ENCODE data around the gene EPHA6. TPM values are rescaled to one million over a fixed set of nuclear protein-coding genes. Genes with fewer than 3 reads are reported as not detected.
"Not testable (repeated sequence)": the region's sequence is repeated elsewhere in the genome, so short reads cannot be mapped to it uniquely, and the experiment has no call there.

The EPHA6 gene
- total RNA-seq, 1 donor from 2014 or later: 0.11 TPM

DNA sequence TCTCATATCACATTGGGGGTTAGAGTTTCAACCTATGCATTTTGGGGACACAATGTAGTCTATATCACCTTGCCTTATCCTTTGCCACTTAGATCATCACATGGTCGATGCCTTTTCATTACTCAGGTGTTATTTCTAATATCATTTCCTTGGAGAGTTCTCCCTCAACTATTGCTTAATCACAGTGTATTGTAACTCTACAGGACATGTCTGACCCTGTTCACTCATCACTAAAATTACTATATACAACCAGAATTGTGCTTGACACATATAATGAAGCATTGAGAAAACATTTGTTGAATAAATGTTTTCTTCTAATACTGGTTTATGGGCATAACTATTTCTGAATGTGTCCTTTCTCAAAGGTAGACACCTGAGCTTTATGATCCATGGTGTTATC is 207.4 kb downstream of the EPHA6 start:
- no peaks in the 10 kb centered on the region for H3K27me3 Mint-ChIP-seq (ENCODE audit: insufficient read depth, low read depth)
- H3K9me3 Mint-ChIP-seq: peaks cover 5% of the 10 kb centered on the region
- no peak overlapping the region for H3K9ac ChIP-seq
- DNase-seq (ENCODE audit: low spot score): no peak
- H3K4me1 ChIP-seq: no peaks in the 10 kb centered on the region
- no peaks in the 10 kb centered on the region for H3K36me3 ChIP-seq
- H3K4me3 ChIP-seq: no peak overlapping the region
- no peak overlapping the region for H3K4me2 ChIP-seq
- H4K20me1 ChIP-seq (ENCODE audit: low read depth): no peaks in the 10 kb centered on the region
- no peaks in the 10 kb centered on the region for H3K79me2 ChIP-seq (ENCODE audit: low read depth)
- H3F3A ChIP-seq (ENCODE audit: low read depth): no peaks in the 10 kb centered on the region
- H3K4me1 Mint-ChIP-seq: no peaks in the 10 kb centered on the region
- no peaks in the 10 kb centered on the region for H3K9me3 ChIP-seq (ENCODE audit: low read depth)
- H3K27ac Mint-ChIP-seq: no peak overlapping the region
- no peaks in the 10 kb centered on the region for H3K27me3 ChIP-seq
- no peak overlapping the region for H3K27ac ChIP-seq
- TF ChIP-seq EZH2 (IDR thresholded peaks at IDR 0.05): no peak
- TF ChIP-seq, protein P1, sequence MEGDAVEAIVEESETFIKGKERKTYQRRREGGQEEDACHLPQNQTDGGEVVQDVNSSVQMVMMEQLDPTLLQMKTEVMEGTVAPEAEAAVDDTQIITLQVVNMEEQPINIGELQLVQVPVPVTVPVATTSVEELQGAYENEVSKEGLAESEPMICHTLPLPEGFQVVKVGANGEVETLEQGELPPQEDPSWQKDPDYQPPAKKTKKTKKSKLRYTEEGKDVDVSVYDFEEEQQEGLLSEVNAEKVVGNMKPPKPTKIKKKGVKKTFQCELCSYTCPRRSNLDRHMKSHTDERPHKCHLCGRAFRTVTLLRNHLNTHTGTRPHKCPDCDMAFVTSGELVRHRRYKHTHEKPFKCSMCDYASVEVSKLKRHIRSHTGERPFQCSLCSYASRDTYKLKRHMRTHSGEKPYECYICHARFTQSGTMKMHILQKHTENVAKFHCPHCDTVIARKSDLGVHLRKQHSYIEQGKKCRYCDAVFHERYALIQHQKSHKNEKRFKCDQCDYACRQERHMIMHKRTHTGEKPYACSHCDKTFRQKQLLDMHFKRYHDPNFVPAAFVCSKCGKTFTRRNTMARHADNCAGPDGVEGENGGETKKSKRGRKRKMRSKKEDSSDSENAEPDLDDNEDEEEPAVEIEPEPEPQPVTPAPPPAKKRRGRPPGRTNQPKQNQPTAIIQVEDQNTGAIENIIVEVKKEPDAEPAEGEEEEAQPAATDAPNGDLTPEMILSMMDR (IDR thresholded peaks at IDR 0.05): no peak
- H2AFZ ChIP-seq (replicated peaks): no peak overlapping the region
- H3K36me3 Mint-ChIP-seq: no peaks in the 10 kb centered on the region
- no peak overlapping the region for H3K4me3 Mint-ChIP-seq

GRCh38 chr3:97025612-97026011 is 211.2 kb downstream of the EPHA6 start:
- not testable (repeated sequence) for H3K4me2 ChIP-seq; H3K4me3 Mint-ChIP-seq; H3K27me3 Mint-ChIP-seq (ENCODE audit: insufficient read depth, low read depth); H3F3A ChIP-seq (ENCODE audit: low read depth); H3K27ac ChIP-seq; H3K9me3 Mint-ChIP-seq; H3K36me3 Mint-ChIP-seq; DNase-seq (ENCODE audit: low spot score); H2AFZ ChIP-seq (replicated peaks); H3K27ac Mint-ChIP-seq; H3K36me3 ChIP-seq; H3K4me1 Mint-ChIP-seq; H3K27me3 ChIP-seq; H3K4me1 ChIP-seq; H3K9me3 ChIP-seq (ENCODE audit: low read depth); H3K79me2 ChIP-seq (ENCODE audit: low read depth); H3K4me3 ChIP-seq; H3K9ac ChIP-seq; H4K20me1 ChIP-seq (ENCODE audit: low read depth)

- H3K4me1 ChIP-seq: no peaks in the 10 kb centered on the region
- no peak overlapping the region for H3K4me2 ChIP-seq
- no peak for DNase-seq (ENCODE audit: low spot score)
- Mint-ChIP-seq H3K9me3 (no peaks in the 10 kb centered on the region), H3K4me1 (no peaks in the 10 kb centered on the region), H3K27ac (no peak overlapping the region), H3K27me3 (ENCODE audit: insufficient read depth, low read depth) (no peaks in the 10 kb centered on the region), H3K36me3 (no peaks in the 10 kb centered on the region), H3K4me3 (no peak overlapping the region)
- no peak overlapping the region for H2AFZ ChIP-seq (replicated peaks)
- H3K27me3 ChIP-seq: no peaks in the 10 kb centered on the region
- no peak overlapping the region for H3K9ac ChIP-seq
- H3K27ac ChIP-seq: no peak overlapping the region
- H3K36me3 ChIP-seq: no peaks in the 10 kb centered on the region
- H3K4me3 ChIP-seq: no peak overlapping the region
- H4K20me1 ChIP-seq (ENCODE audit: low read depth): no peaks in the 10 kb centered on the region
- H3F3A ChIP-seq (ENCODE audit: low read depth): no peaks in the 10 kb centered on the region
- no peaks in the 10 kb centered on the region for H3K9me3 ChIP-seq (ENCODE audit: low read depth)
- TF ChIP-seq EZH2phosphoT487 (IDR thresholded peaks at IDR 0.05) (no peak), EZH2 (IDR thresholded peaks at IDR 0.05) (no peak)
- TF ChIP-seq, protein P1 (IDR thresholded peaks at IDR 0.05): no peak
- H3K79me2 ChIP-seq (ENCODE audit: low read depth): no peaks in the 10 kb centered on the region
Measured at GRCh38 chr3:97029972-97030371, 215.6 kb downstream of the EPHA6 start.

DNA sequence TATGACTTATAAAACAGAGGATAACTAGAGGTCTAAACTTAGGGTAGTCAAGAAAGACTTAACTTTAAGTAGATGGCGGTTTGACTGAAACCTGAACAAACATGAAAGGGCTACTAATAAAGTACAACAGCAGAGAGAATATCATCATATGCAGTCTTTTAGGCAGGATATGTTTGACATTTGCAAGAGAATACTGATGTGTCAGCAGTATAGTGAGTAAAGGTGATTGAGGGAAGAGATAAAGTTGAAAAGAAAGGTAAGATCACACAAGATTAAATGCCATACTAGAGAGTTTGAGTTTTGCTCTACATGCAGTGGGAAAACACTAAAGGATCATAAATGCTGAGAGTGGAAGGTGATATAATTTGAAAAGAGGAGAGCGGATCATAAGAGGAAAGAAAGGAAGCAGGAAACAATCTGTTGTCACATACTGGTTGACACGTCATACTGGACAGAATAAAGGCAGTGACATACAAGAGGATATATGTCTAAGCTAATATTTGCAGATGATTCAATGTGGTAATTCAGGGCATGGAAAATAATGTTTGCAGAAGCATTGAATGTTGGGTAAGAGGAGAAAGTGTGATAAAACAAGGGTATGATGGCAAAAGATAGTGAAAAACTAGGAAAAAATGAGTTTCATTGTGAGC is 223.0 kb downstream of the EPHA6 start:
- no peak for DNase-seq (ENCODE audit: low spot score)
- Histone ChIP-seq H3K9ac (no peak overlapping the region), H2AFZ (replicated peaks) (no peak overlapping the region), H3F3A (ENCODE audit: low read depth) (no peaks in the 10 kb centered on the region), H3K9me3 (ENCODE audit: low read depth) (no peaks in the 10 kb centered on the region), H3K27ac (no peak overlapping the region), H3K4me3 (no peak overlapping the region), H3K36me3 (no peaks in the 10 kb centered on the region), H3K79me2 (ENCODE audit: low read depth) (no peaks in the 10 kb centered on the region), H3K27me3 (no peaks in the 10 kb centered on the region), H3K4me1 (no peaks in the 10 kb centered on the region), H4K20me1 (ENCODE audit: low read depth) (no peaks in the 10 kb centered on the region), H3K4me2 (no peak overlapping the region)
- no peak for TF ChIP-seq EZH2phosphoT487 (IDR thresholded peaks at IDR 0.05)
- TF ChIP-seq, protein P1 (IDR thresholded peaks at IDR 0.05): no peak
- Mint-ChIP-seq H3K4me3 (no peak overlapping the region), H3K9me3 (no peaks in the 10 kb centered on the region), H3K36me3 (no peaks in the 10 kb centered on the region), H3K27ac (no peak overlapping the region), H3K27me3 (ENCODE audit: insufficient read depth, low read depth) (no peaks in the 10 kb centered on the region), H3K4me1 (no peaks in the 10 kb centered on the region)

All from neural progenitor cell (in vitro differentiated cells).